Measurements from ENCODE around the gene ZFAND3.

The ZFAND3 gene

GRCh38 chr6:38142178-38142902 is 322.8 kb downstream of the ZFAND3 start:
- DNase-seq, result no peak

DNA sequence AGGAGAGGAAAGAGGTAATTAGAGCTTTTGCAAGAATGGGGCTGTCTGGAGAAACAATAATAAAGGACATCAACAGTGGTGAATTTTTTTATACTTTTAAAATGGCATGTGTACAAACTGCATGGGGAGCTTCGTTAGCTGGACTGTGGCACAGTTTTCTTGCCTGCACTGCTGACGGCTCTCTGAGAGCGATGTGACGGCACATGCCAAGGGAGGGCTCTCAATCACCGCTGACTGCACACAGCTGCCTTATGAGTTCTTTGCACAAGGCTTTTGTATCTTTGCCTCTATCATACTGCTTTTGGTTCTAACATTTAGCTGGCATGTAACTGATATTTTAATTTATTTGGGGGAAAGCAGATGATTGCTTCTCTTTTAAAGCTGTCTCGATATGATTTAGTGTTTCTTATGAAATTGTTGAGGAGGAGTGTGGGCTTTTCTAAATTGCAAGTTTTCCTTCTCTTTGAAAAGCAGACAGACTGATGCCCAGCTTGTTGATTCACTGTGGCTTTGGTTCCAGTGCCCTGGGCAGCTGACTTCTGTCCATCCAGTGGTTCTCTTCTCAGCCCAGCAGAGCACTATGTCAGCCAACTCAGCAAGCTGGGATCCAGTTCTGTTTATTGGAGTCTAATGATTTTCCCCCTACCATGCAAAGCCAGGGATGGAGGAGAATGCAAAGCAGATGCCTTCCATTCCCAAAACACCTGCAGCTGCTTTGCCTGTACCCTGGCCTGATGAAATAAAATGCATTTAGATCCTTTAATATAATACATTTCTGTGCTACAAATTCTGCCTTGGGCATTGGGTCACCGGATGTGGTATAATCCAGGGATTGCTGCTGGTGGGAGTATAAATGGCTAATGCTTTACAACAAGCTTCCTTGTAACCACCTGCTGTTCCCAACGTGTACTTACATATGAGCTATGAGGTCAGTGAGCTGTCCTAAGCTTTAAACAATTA is 323.9 kb downstream of the ZFAND3 start:
- DNase-seq, result no peak

GRCh38 chr6:38144365-38144945 is 324.9 kb downstream of the ZFAND3 start:
- no peak for DNase-seq

- DNase-seq, result no peak
Measured at GRCh38 chr6:38146021-38146733, 326.6 kb downstream of the ZFAND3 start.

GRCh38 chr6:38146734-38147027 is 327.2 kb downstream of the ZFAND3 start:
- DNase-seq, result no peak

- no peak for DNase-seq
Measured at GRCh38 chr6:38148606-38149005, 329.1 kb downstream of the ZFAND3 start.

DNA sequence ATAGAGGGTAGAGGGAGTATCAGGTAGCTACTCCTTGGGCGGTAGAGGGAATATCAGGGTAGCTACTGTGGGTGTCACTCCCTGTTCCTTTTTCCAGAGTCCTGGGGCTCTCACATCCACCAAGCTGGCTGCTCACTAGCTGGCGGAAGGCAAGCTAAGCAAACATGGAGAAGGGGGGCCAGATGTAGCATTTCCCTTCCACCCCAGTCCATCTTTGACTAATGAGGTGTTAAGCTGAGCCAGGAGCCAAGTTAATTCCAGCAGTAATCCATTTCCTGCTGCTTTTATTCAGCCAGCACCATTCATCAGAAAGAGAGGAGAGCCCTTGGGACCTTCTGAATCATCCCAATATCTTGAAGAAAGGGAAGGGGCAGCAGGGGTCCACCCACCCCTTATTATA is 330.0 kb downstream of the ZFAND3 start:
- no peak for DNase-seq

- DNase-seq, result no peak
Measured at GRCh38 chr6:38150021-38150420, 330.5 kb downstream of the ZFAND3 start.

- DNase-seq, result no peak
Measured at GRCh38 chr6:38150681-38151296, 331.3 kb downstream of the ZFAND3 start.

DNA sequence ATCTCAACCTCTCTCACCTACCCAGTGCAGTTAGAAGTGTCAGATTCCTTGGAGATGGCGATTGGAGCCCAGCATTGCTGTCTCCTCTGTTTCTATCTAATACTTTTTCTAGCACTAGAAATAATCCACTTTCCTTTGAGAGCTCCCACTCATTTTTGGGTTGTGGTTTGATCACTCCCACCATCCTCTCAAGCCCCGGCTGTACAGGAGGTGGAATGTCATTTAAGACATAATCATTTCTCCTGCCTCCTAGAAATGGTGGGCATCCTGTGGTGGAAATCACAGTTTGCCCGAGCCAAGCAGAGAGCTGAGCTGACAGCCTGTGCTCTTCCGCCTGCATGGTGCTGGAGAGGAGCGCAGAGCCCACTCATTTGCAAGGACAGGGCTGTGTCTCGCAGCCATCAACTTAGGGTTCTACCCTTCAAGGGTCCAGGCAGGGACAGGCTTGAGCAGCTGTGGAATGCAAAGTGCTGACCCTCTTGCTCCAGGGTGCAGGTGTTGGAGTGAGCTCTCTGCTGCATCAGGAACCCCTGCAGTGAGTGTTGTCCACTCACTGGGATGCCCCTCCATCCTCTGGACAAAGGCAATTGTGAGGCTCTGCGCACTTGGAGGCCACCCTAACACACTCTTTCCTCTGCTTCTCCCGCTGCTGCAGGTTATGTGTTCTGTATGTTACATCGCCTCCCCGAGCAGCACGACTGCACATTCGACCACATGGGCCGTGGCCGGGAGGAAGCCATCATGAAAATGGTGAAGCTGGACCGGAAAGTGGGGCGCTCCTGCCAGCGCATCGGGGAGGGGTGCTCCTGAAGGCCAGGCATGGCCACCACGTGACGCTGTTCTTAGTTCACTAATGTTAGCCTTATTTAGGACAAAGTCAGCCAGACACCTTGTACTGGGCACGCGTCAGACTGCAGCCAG is 332.3 kb downstream of the ZFAND3 start:
- no peak for DNase-seq

DNA sequence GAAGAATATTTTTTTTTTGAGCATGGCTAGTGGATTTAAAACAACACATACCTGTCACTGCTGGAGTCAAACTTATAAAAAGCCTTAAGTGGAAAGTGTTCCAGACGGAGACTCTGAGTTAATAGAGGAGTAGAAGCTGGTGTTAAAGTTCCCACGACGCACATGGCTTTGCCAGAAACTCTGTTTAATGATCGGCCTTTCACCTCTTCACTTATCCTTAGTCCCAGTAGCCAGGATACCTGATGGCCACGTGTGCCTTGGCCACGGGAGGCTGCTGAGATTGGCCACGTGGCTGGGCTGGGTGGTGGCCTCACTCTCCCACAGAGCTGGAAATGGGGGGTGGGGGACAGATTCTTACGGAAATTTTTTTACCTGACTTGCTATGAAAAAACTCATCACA is 333.1 kb downstream of the ZFAND3 start:
- no peak for DNase-seq

DNA sequence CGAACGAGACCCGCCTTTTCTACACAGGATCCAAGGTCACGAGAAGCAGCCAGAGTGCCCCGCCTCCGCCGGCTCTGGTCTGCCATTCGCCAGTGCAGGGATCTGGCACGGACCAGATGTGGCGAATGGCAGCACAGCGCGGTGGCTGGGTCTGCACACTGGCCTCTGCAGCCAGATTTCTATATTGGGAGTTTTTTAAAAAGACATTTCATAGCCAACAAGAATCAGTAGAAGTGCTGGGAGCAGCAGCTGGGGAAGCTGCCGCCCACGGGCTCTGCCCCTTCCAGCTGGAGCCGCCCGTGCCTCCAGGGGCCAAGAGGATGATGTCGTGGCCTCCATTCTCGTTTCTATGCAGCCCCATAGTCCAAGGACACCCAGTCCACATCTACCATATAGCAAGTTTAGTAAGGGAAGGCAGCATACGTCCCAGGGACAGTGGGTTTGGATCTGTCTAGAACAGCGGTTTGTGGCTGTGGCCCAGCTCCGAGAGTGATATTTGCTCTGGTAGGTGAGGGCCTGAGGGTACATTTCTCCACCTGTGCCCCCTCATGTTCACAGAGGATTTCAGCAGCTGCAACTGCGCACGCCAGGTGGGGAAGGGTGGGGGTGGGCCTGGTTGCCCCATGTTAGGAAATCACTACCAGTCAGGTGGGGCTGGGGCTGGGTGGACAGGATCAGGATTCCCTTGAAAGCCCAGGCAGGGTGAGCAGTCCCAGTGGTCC is 333.7 kb downstream of the ZFAND3 start:
- no peak for DNase-seq

DNA sequence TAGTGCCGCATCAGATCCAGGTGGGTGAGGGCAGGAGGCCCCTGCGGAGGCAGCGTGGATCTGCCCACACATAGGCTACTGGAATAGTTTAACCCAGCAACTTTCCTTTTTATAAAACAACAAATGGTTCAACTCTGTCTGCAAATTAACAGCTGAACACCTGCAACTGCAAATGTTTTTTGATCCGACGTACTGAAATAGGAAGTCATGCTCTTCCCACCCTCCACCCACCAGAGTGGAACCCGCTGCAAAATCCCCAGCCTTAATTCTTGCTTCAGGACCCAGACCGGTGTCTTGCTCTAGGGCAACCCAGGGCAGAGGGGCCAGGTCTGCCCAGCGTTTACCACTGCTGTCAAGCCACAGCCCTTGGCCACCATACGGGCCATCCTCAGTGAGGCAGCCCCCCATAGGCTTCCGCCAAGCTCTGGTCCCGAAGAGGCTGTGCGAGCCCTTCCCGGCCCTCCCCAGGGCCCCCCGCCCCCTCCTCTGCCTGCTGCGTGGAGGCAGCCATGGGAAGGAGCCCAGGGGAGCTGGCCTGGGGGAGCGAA is 334.3 kb downstream of the ZFAND3 start:
- DNase-seq, result no peak

GRCh38 chr6:38154731-38155130 is 335.2 kb downstream of the ZFAND3 start:
- no peak for DNase-seq

DNA sequence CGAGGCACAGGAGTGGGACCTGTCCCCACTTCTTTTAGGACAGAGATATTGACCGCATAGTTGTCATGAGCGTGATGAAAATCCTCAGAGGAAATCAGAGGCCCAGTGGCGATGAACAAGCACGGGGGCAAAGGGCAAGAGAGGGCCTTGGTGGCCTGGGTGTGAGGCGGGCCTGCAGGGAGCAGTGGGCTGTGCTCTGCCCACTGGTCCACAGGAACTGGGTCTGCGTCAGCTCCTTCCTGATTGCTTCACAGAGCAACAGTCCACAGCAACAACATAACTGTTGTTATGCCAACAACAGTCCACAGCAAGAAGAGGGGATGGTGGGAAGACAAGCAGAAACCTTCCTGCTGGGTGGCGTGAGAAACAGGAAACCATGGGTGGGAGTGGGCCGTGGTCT is 335.6 kb downstream of the ZFAND3 start:
- no peak for DNase-seq

- DNase-seq, result no peak
Measured at GRCh38 chr6:38155621-38156204, 336.2 kb downstream of the ZFAND3 start.

- no peak for DNase-seq
Measured at GRCh38 chr6:38156818-38157565, 337.5 kb downstream of the ZFAND3 start.

DNA sequence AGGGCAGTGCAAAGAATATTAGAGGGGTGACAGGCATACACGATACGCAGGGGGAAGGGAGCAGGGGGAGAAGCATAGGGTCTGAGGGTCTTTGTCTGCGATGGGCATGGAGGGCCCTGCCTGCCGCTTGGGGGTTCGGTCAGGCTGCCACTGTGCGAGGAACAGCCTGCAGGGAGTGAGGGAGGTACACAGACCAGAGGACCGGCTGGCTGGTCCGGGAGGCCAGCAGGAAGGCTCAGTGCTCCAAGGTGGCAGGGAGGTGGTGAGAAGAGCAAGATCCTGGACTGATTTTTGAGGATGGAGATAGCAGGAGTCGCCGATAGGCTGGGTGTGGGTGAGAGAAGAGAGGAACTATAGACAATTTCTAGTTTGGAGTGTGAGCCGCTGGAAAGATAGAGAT is 338.4 kb downstream of the ZFAND3 start:
- no peak for DNase-seq

DNA sequence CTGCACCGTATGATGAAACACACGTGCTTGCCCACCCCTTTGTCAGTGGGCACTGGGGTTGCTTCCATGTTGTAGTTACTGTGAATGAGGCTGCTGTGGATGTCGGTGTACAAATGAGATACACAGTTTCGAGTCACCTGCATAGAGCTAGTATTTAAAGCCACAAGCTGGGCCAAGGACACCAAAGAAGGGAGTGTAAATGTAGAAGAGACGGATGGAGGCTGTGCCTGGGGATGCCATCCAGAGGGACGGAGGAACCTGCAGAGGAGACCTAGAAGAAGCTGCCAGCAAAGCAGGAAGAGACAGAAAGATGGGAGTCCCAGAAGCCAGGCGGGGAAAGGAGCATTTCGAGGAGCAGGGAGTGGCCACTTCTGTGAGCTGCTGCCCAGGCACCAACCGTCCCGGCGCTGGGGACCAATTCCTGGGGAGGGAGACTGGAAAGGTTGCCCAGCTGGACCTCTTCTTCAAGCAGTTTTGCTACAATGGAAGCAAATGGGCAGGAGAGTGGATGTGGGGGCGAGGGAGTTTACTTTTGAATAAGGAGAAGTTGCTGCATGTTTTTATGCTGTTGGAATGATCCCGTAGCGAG is 339.3 kb downstream of the ZFAND3 start:
- DNase-seq, result no peak

Measured in stimulated activated naive CD4-positive, alpha-beta T cell treated with Interleukin-2 at 50 U/mL for 16 hours (primary cell).